Bronchial epithelial cell (primary cell): ENCODE results near the gene CD8B2. TPM values are rescaled to one million over a fixed set of nuclear protein-coding genes. Genes with fewer than 3 reads are reported as not detected.
A peak's percentile ranks its signal among the peaks of the same experiment; 100 is the strongest.
"Not testable (repeated sequence)": the region's sequence is repeated elsewhere in the genome, so short reads cannot be mapped to it uniquely, and the experiment has no call there.

ENCODE experiments used
- DNase-seq: peaks from one replicate; pipeline ENCODE4 v3.0.0-alpha.2; 2010; ENCODE audit warnings: low read depth
- FAIRE-seq: peaks from 2 replicates; lab custom pipeline; 2011; peaks lifted over from hg19 to GRCh38; lab: Jason Lieb, UNC
- H3K27me3 ChIP-seq: 2 replicates; pipeline ENCODE4 v1.5.1; 2011; ENCODE audit warnings: low read length; ENCODE audit not compliant: control insufficient read depth, insufficient read depth
- H3K36me3 ChIP-seq: 2 replicates; pipeline ENCODE4 v1.5.1; 2011; ENCODE audit warnings: low read length; ENCODE audit not compliant: control insufficient read depth, insufficient read depth
- H3K4me3 ChIP-seq: 2 replicates; pipeline ENCODE4 v1.5.1; 2011; ENCODE audit warnings: mild to moderate bottlenecking, low read depth, low read length, control low read depth
- total RNA-seq: library from RNA; depleted of rRNA; stranded (reverse); fragments of >200 nt; gene quantifications from 2 replicates; pipeline ENCODE4 v1.2.1, GENCODE V29; 2014

Gene CD8B2
- total RNA-seq, 1 donor from 2014 or later, result not detected

DNA sequence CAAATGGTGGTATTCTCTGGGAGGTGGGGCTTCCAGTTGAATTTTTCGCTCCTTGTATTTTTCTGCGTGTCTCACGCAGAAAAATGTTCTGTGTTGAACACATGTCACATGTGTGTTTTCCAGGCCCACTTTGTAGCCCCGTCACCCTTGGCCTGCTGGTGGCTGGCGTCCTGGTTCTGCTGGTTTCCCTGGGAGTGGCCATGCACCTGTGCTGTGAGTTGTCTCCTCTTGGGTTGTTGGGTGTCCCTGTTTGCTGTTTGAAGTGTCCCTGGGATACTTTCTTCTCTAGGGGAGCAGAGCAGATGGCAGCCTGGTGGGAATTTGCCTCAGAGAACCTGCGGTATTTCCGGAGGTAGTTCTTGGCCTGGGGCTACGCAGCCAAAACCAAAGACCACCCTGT, 15.2 kb downstream of the CD8B2 start:
- not testable (repeated sequence) for DNase-seq, H3K27me3 ChIP-seq, H3K4me3 ChIP-seq, H3K36me3 ChIP-seq, FAIRE-seq

DNA sequence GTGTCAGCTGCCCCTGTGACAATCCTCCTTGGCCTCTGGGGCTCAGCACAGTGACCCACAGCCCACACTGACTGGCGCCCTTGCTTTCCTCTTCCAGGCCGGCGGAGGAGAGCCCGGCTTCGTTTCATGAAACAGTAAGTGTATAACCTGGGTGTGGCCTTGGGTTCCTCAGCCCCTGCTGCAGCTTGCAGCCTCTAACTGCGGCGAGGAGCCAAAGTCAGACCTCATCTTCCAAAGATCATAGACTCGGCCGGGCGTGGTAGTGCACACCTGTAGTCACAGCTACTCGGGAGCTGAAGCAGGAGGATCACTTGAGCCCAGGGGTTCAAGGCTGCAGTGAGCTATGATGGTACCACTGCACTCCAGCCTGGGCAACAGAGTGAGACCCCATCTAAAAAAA, 17.0 kb downstream of the CD8B2 start:
- H3K4me3 ChIP-seq, FAIRE-seq, DNase-seq, H3K36me3 ChIP-seq, H3K27me3 ChIP-seq: not testable (repeated sequence)

DNA sequence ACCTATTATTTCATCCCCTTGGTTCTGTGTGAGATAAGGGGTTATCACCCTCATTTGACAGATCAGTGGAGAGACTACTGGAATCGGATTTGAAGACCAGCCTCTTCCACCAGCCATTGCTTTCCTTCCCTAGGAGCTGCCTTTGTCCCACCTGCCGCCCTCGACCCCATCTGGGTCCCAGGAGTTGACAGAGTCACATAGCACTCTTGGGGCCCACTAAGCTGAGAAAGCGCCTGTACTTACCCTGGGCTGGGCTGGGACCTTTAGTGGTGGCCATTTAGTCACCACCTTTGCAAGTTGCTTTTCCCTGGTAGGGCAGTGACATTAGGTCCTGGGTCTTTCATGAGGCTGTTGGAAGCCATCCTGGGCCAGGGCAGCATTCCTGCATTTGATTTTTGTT, 17.6 kb downstream of the CD8B2 start:
- H3K27me3 ChIP-seq, H3K36me3 ChIP-seq, DNase-seq, H3K4me3 ChIP-seq: not testable (repeated sequence)
- peak; percentile 85 for FAIRE-seq

DNA sequence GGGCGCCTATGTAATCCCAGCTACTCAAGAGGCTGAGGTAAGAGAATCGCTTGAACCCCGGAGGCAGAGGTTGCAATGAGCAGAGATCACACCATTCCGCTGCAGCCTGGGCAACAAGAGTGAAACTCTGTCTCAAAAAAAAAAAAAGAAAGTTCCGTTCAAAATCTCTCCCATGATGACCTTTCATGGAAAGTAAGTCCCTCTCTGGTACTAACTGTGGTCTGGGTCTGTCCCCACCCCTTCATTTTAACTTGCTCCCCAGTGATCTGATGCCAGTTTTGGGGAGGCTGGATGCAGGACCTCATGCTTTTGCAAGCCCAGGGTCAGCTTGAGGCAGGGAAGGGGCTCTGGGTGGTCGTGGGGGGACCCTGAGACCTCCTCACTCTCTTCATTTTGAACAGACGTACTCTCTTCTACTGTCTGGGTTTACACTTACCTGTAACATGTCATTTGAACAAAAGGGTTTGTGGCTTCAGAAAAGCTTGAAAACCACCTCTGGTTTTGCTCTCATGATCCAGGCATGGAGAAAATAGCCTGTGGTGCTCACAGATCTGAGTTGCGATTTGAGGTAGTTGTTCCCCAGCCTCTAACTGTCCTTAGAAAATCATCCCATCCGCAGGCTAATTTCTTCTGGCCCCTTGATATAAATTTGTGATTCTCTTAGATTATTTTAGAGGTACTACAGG, 19.0 kb downstream of the CD8B2 start:
- not testable (repeated sequence) for FAIRE-seq, H3K27me3 ChIP-seq, DNase-seq, H3K4me3 ChIP-seq, H3K36me3 ChIP-seq

DNA sequence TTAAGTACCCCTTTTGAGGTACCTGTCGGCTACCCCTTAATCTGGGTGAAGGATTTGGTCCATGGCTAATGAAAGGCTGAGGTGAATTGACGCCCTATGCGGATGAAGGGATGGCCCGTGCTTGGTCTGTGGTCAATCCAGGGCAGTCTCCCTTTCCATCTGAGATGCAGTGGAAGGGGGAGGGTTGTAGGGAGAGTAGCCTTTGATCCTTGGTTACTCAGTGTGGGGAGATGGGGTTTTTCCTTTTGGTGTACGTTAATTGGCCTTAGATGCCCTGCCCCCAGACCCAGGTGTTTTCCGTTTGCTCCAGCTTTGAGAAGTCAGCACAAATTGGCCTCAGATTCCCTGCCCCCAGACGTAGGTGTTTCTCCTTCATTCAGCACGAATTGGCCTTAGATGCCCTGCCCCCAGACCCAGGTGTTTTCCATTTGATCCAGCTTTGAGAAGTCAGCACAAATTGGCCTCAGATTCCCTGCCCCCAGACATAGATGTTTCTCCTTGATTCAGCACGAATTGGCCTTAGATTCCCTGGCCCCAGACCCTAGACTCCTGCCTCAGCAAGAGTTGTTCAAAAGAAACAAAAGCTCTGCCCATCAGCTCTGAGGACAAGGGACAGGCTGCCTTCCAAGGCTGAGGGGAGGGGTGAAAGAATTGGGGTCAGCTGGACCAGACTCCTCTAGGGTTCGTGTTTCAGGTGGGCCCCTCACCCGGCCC, 21.7 kb downstream of the CD8B2 start:
- H3K27me3 ChIP-seq, FAIRE-seq, H3K4me3 ChIP-seq, H3K36me3 ChIP-seq, DNase-seq: not testable (repeated sequence)

DNA sequence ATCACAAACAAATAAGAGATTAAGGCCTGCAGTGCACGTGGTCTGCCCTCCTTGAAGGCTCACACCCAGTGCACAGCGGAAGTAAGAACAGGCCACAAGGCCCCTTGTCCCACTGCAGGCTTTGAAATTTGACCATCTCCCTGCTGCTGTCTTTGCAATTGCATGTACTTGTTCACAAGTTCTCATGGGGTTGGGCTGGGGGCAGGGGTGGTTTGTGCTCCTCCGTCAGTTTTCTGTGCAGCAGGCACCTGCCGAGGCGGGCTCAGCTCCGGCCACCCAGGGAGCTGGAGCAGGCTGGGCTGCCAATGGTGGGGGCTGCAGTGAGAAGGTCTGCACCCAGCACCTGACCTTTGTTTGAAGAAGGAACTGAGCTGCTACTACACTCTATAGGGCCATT, 22.2 kb downstream of the CD8B2 start:
- not testable (repeated sequence) for DNase-seq, FAIRE-seq, H3K4me3 ChIP-seq, H3K36me3 ChIP-seq, H3K27me3 ChIP-seq

DNA sequence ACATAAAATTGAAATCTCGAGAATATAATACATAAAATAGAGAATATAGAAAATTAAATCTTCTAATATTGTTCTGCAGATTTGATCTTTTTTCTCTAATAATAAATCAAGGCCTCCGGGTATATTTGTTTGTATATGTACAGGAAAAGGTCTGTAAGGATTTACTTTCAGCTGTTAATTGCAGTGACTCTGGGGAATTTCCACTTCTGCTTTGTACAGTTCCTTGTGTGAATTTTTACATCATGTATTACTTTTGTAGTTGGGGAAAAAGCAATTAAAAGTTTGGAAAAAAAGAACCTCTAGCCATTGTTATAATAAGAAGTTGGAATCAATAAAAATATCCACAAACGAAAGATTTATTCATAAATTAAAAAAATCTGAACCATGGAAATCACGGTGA, 23.6 kb downstream of the CD8B2 start:
- not testable (repeated sequence) for H3K27me3 ChIP-seq, H3K4me3 ChIP-seq, FAIRE-seq, H3K36me3 ChIP-seq, DNase-seq

DNA sequence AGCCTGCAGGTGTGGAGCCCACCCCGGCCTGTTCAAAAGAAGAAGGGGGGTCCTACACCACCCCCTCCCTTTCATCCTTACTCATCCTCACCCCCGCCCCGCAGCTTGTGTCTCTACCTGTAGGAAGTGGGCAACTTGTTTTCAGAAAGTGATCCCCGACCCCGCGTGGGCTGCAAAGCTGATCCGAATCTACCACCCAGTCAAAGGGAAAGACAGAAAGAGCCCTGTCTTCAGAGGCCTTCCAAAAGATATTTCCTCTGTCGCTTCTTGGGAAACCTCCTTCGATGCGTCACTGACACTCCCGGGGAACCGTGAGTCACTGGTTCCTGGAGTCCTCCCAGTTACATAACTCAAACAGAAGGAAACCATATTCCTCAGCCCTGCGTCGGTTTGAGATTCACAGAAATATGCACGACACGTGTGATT, 24.3 kb downstream of the CD8B2 start:
- H3K27me3 ChIP-seq, H3K36me3 ChIP-seq, H3K4me3 ChIP-seq: not testable (repeated sequence)
- FAIRE-seq (peak; percentile 94), DNase-seq (peak; percentile 78)

DNA sequence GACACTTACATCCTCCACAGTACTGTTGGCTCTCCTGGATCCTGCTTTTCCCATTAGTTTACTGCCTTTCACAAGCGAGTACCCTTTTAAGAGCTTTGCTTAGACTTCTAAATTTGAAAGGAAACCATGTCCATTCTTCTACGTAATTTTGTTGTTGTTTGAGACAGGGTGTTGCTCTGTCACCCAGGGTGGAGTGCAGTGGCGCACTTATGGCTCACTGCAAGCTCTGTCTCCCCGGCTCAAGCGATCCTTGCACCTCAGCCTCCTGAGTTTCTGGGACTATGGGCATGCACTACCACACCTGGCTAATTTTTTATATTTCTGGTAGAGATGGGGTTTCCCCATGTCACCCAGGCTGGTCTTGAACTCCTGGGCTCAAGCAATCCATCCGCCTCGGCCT, 24.8 kb downstream of the CD8B2 start:
- not testable (repeated sequence) for H3K36me3 ChIP-seq, H3K27me3 ChIP-seq, FAIRE-seq, DNase-seq, H3K4me3 ChIP-seq

DNA sequence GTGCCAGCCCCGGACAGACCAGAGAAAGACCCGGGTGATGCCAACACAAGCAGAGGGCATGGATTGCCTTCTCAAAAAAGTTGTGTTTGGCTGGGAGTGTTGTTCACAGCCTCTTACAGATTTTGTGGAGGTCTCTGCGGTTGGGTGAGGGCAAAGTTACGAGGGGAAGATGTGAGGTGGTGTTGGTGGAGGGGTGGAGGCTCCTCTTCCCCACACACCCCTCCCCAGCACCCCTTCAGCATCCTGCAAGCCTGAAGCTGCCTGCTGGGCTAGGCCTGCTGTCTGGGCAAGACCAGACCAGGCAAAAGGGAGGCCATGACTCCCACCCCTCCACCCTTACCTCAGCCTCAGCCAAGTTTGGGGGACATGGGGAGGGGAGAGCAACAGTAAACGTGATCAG, 26.2 kb downstream of the CD8B2 start:
- not testable (repeated sequence) for FAIRE-seq, H3K27me3 ChIP-seq, DNase-seq, H3K36me3 ChIP-seq, H3K4me3 ChIP-seq

DNA sequence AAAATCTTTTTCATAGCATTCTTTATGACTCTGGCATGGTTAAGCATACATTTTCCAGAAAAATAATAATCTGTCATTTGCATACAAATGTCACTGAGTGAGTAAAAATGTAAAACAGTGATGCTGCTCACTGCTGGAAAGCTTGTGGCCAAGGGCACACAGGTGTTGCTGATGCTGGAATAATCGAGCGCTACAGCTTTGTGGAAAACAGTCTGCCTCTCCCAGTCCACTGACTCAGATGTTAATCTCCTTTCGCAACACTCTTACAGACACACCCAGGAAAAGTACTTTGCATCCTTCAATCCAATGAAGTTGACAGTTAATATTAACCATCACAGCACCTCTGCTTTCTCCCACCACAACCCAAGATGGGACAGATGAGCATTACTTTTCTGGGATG, 27.7 kb downstream of the CD8B2 start:
- DNase-seq (peak; percentile 79), FAIRE-seq (peak; percentile 73)
- not testable (repeated sequence) for H3K27me3 ChIP-seq, H3K36me3 ChIP-seq, H3K4me3 ChIP-seq
